Measurements from ENCODE around the gene DDX31.
A peak's percentile ranks its signal among the peaks of the same experiment; 100 is the strongest.

DDX31 gene

DNA sequence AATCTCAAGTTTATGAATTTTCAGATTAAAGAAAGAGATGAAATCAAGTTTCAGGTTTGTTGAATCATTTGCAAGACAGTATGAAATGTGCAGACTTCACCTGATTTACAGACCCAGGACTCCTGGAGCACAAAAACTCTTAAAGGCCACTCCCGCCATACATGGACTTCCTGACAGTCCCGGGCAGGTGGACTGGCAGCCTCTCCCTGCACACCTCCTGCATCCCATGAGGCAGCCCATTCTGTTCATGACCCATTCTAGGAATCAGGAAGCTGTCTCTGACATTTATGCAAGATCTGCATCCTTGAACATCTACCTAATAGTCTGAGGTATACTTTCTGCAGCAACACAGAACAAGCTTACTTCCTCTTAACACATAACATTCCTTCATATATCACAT lies 5.9 kb downstream of the DDX31 start:
- TF ChIP-seq, protein P1, sequence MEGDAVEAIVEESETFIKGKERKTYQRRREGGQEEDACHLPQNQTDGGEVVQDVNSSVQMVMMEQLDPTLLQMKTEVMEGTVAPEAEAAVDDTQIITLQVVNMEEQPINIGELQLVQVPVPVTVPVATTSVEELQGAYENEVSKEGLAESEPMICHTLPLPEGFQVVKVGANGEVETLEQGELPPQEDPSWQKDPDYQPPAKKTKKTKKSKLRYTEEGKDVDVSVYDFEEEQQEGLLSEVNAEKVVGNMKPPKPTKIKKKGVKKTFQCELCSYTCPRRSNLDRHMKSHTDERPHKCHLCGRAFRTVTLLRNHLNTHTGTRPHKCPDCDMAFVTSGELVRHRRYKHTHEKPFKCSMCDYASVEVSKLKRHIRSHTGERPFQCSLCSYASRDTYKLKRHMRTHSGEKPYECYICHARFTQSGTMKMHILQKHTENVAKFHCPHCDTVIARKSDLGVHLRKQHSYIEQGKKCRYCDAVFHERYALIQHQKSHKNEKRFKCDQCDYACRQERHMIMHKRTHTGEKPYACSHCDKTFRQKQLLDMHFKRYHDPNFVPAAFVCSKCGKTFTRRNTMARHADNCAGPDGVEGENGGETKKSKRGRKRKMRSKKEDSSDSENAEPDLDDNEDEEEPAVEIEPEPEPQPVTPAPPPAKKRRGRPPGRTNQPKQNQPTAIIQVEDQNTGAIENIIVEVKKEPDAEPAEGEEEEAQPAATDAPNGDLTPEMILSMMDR (IDR thresholded peaks at IDR 0.05; ENCODE audit: low read depth, low read length), result no peak
- H3K4me3 ChIP-seq (replicated peaks in 1 of 2; ENCODE audit: low read depth in 2 of 2, low read length in 2 of 2), result no peak overlapping the region
- no peak for DNase-seq (ENCODE audit: low read depth in 2 of 2)

DNA sequence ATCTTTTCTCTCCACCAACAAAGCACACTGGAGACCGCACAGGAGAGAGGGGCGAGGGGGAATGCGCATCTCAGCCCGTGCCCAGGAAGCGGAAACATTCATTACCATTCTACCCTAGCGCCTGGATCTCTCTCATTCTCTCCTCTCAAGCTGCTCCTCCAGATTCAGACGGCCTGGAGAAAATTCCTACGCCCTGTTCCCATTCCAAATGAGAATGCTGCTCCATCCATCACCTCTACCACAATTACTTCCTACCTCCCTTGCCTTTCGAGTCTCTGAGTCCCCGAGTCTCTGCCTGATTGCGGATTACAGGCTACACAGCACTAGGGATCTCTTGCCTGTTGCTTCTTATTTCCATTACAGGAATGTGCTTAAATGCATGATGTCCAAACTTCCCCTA lies 6.7 kb downstream of the DDX31 start:
- DNase-seq (ENCODE audit: low read depth in 2 of 2), result no peak
- TF ChIP-seq, protein P1 (IDR thresholded peaks at IDR 0.05; ENCODE audit: low read depth, low read length), result no peak

DNA sequence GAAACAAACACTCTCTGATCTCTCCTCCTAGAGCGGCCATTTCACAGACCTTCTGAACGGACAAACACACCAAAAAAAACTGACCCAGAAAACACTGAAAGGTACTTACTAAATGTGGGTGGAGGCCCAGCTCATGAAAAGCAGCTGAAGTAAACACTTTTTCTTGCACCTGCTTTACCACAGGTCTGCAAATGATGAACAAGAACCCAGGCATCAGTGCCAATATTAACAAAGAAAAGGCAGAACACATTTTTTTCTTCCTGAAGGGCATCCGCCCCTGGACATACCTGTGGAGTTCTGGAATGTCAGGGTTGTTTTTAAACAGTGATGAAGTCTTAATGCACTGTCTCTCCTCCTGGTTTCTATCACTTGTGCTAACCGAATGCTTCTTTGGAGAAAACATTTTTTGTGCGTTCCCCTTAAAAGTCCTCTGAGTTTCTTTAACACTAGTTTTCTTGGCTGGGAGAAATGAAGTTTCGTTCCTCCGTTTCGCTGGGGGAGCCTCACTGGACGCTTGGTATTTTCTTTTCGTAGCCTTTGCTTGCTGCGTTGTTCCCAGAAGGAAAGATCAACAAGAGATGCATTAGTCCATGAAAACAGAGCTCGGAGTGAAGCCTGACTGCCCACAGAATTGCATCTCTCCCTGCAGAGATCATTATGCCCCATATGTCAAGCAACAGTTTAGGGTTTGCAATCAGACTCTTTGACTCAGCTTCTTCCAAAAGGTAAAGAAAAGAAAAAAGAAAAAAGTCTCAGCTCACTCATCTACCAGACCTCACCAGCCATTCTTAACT lies 7.4 kb downstream of the DDX31 start:
- TF ChIP-seq, protein P1 (IDR thresholded peaks at IDR 0.05; ENCODE audit: low read depth, low read length), result no peak
- DNase-seq (ENCODE audit: low read depth in 2 of 2), result no peak
- H3K4me3 ChIP-seq (replicated peaks in 1 of 2; ENCODE audit: low read depth in 2 of 2, low read length in 2 of 2), result no peak overlapping the region

More for the DNA sequence above, 6.7 kb downstream of the DDX31 start:
- no peak overlapping the region for H3K4me3 ChIP-seq (replicated peaks in 1 of 2; ENCODE audit: low read depth in 2 of 2, low read length in 2 of 2)

DNA sequence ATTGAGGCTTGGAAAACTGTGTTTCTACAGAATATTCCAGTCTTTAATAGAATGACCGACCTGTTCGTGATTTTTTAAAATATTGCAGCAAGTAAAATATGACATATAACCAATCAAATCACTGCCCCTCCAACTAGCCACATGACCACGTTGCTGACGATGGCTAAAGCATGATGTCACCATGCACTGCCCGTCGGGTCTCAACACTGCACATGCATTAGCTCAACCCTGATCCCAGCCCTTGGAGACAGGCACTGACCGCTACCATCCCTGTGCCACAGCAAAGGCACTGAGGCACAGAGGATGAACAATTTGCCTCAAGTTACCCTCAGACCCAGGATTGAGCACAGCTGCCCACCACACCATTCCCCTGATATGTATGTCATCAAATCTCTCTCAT lies 13.5 kb downstream of the DDX31 start:
- H3K4me3 ChIP-seq (replicated peaks in 1 of 2; ENCODE audit: low read depth in 2 of 2, low read length in 2 of 2), result no peak overlapping the region
- DNase-seq (ENCODE audit: low read depth in 2 of 2), result no peak
- TF ChIP-seq, protein P1 (IDR thresholded peaks at IDR 0.05; ENCODE audit: low read depth, low read length), result no peak

DNA sequence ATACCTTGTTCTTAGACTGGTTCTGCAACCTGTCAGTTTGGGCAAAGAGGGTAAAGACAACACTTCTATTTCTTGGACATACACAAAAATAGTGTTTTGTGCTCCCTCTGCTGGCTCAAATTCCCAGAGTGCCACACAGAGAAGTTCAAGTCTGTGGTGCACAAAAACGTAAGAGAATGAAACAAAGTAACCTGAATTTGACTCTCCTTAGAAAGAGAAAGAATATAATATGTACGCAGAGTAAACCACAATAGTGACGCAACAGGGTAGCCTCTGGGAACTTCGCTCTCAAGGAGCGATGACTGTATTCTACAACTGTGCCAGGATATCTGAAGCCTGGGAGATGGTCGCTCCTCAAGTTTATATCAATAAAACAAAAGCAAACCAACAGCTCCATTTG lies 18.5 kb downstream of the DDX31 start:
- peak; percentile 82 to 88 for DNase-seq (ENCODE audit: low read depth in 2 of 2)
- TF ChIP-seq, protein P1 (IDR thresholded peaks at IDR 0.05; ENCODE audit: low read depth, low read length), result peak; percentile 62

DNA sequence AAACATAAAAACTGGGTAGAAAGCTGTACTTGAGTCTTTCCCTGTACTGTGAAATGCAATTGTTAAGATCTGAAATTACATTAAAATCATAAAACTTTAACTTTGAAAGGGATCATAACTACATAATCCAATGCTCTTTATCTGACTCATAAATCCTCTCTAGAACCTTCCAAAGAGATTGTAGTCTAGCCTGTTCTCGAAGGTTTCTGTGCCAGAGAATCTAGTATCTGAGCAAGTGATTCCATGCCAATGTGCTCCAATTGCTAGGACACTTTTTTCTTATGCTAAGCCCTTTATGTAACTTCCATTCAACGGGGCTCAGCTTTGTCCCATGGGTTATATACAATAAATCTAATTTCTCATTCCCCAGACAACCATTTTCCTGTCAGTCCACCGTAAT lies 21.1 kb downstream of the DDX31 start:
- DNase-seq (ENCODE audit: low read depth in 2 of 2), result no peak
- TF ChIP-seq, protein P1 (IDR thresholded peaks at IDR 0.05; ENCODE audit: low read depth, low read length), result no peak
- H3K4me3 ChIP-seq (replicated peaks in 1 of 2; ENCODE audit: low read depth in 2 of 2, low read length in 2 of 2), result no peak overlapping the region

More for the DNA sequence above, 18.5 kb downstream of the DDX31 start:
- H3K4me3 ChIP-seq (replicated peaks in 1 of 2; ENCODE audit: low read depth in 2 of 2, low read length in 2 of 2), result no peak overlapping the region
